HFFc6 (cell line): ENCODE measurements around the gene TPSAB1. TPM values are rescaled to one million over a fixed set of nuclear protein-coding genes. Genes with fewer than 3 reads are reported as not detected.

Source experiments
- DNase-seq: peaks from one replicate; pipeline ENCODE4 v3.0.0-alpha.2; 2018
- H3K27ac Mint-ChIP-seq: 2 replicates; pipeline ENCODE4 v1.8.0; 2020; ENCODE audit warnings: mild to moderate bottlenecking, mixed read lengths
- H3K27me3 Mint-ChIP-seq: 2 replicates; pipeline ENCODE4 v1.8.0; 2021; ENCODE audit warnings: mild to moderate bottlenecking, moderate library complexity, mixed read lengths; ENCODE audit not compliant: insufficient read depth
- H3K36me3 Mint-ChIP-seq: 2 replicates; pipeline ENCODE4 v1.8.0; 2021; ENCODE audit warnings: low read depth, mixed read lengths
- H3K4me1 Mint-ChIP-seq: 2 replicates; pipeline ENCODE4 v1.8.0; 2020; ENCODE audit warnings: low read depth, mixed read lengths
- H3K4me3 Mint-ChIP-seq: 2 replicates; pipeline ENCODE4 v1.8.0; 2020; ENCODE audit warnings: mild to moderate bottlenecking, moderate library complexity, mixed read lengths
- H3K9me3 Mint-ChIP-seq: 2 replicates; pipeline ENCODE4 v1.8.0; 2020; ENCODE audit warnings: mild to moderate bottlenecking, mixed read lengths
- CTCF ChIP-seq: fragments of 200-600 bp; sonication (generic); IDR thresholded peaks from 2 replicates; pipeline ENCODE4 v1.5.0; 2021; ENCODE audit warnings: antibody characterized with exemption, mild to moderate bottlenecking
- total RNA-seq, 6 experiments: library from RNA; stranded (reverse); fragmentation: NEBNext Ultra II Directional; extraction: Animal tissue kit (Norgen Biotek cat#: 25700); gene quantifications; 2 replicates in 1 of 6; 3 replicates in 5 of 6; pipeline ENCODE4 v1.2.3, GENCODE V29; 2021

The TPSAB1 gene
- total RNA-seq, 6 experiments from 2014 or later: not detected

GRCh38 chr16:1211451-1212268 lies 28.8 kb upstream of the TPSAB1 start:
- H3K4me3 Mint-ChIP-seq: no peak overlapping the region
- 0 out of 2 replicates have a peak, but pooled peaks cover 5% of the 10 kb centered on the region for H3K9me3 Mint-ChIP-seq
- H3K27ac Mint-ChIP-seq: no peak overlapping the region
- no peaks in the 10 kb centered on the region for H3K4me1 Mint-ChIP-seq
- no peaks in the 10 kb centered on the region for H3K27me3 Mint-ChIP-seq
- H3K36me3 Mint-ChIP-seq: no peaks in the 10 kb centered on the region
- DNase-seq: no peak
- no peak for TF ChIP-seq CTCF

- no peaks in the 10 kb centered on the region for H3K4me1 Mint-ChIP-seq
- no peak for TF ChIP-seq CTCF
- H3K27ac Mint-ChIP-seq: no peak overlapping the region
- no peak for DNase-seq
- H3K27me3 Mint-ChIP-seq: no peaks in the 10 kb centered on the region
- no peaks in the 10 kb centered on the region for H3K36me3 Mint-ChIP-seq
- no peak overlapping the region for H3K4me3 Mint-ChIP-seq
- H3K9me3 Mint-ChIP-seq: 0 out of 2 replicates have a peak, but pooled peaks cover 5% of the 10 kb centered on the region
Observed at GRCh38 chr16:1212616-1213194, 27.8 kb upstream of the TPSAB1 start.

- Mint-ChIP-seq H3K4me3 (no peak overlapping the region), H3K27ac (no peak overlapping the region), H3K36me3 (no peaks in the 10 kb centered on the region), H3K9me3 (0 out of 2 replicates have a peak, but pooled peaks cover 5% of the 10 kb centered on the region), H3K4me1 (no peaks in the 10 kb centered on the region), H3K27me3 (no peaks in the 10 kb centered on the region)
- no peak for DNase-seq
- no peak for TF ChIP-seq CTCF
Observed at GRCh38 chr16:1213231-1213630, 27.3 kb upstream of the TPSAB1 start.

DNA sequence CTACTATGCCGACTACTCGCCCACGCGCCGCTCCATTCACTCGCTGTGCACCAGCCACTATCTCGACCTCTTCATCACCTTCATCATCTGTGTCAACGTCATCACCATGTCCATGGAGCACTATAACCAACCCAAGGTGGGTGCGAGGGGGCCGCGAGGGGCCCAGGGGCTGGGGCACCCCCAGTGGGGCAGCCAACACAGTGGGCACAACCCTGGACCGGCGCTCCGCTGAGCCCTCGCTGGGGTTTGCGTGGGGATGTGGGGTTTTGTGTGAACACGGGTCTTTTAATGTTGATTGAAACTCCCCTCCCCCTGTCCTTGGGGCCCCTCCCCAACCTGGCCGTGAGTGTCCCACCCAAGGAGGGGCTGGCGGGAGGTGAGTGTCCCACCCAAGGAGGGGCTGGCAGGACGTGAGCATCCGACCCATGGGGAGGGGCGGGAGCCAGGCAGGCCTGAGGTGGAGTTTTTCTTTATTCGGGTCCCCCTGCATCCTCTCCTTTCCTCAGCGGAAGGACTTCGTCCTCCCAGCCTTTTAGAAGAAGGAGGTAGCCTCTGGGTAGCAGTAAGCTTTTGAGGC lies 26.6 kb upstream of the TPSAB1 start:
- no peak overlapping the region for H3K27ac Mint-ChIP-seq
- no peak for DNase-seq
- no peak for TF ChIP-seq CTCF
- no peak overlapping the region for H3K4me3 Mint-ChIP-seq
- H3K9me3 Mint-ChIP-seq: 0 out of 2 replicates have a peak, but pooled peaks cover 5% of the 10 kb centered on the region
- H3K27me3 Mint-ChIP-seq: no peaks in the 10 kb centered on the region
- H3K4me1 Mint-ChIP-seq: no peaks in the 10 kb centered on the region
- H3K36me3 Mint-ChIP-seq: no peaks in the 10 kb centered on the region

DNA sequence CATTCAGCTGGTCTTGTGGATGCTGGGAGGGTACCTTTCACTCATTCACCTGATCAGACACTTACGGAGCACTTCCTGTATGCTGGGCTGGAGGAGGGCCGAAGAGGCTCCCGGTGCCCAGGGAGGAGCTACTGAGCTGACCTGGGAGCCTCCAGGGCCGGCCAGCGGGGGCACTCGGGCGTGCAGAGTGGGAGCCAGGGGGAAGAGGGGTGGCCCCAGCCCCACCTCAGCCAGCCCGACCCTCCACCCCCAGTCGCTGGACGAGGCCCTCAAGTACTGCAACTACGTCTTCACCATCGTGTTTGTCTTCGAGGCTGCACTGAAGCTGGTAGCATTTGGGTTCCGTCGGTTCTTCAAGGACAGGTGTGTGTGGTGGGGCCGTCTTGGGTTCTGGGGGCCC lies 25.8 kb upstream of the TPSAB1 start:
- TF ChIP-seq CTCF: no peak
- no peaks in the 10 kb centered on the region for H3K36me3 Mint-ChIP-seq
- no peaks in the 10 kb centered on the region for H3K4me1 Mint-ChIP-seq
- 0 out of 2 replicates have a peak, but pooled peaks cover under 1% of the 10 kb centered on the region for H3K9me3 Mint-ChIP-seq
- DNase-seq: no peak
- H3K4me3 Mint-ChIP-seq: no peak overlapping the region
- no peak overlapping the region for H3K27ac Mint-ChIP-seq
- H3K27me3 Mint-ChIP-seq: no peaks in the 10 kb centered on the region
